ENCODE data around the gene NOC2L. TPM values are rescaled to one million over a fixed set of nuclear protein-coding genes. Genes with fewer than 3 reads are reported as not detected.

Gene NOC2L
- total RNA-seq, 2 donors from 2014 or later = 83.5 to 97.3 TPM

- H3K9me3 ChIP-seq (ENCODE audit: control insufficient read depth, low read length) = no peaks in the 10 kb centered on the region
- Mint-ChIP-seq H3K27me3 (ENCODE audit: insufficient read depth) (peaks cover 18% of the 10 kb centered on the region), H3K4me1 (peaks cover 5% of the 10 kb centered on the region), H3K9me3 (no peaks in the 10 kb centered on the region), H3K36me3 (ENCODE audit: low read depth) (peaks cover 9% of the 10 kb centered on the region), H3K27ac (no peak overlapping the region), H3K4me3 (peak overlapping the region; percentile 79)
- DNase-seq = no peak
- H3K4me3 ChIP-seq (ENCODE audit: low read length) = no peak overlapping the region
- TF ChIP-seq CTCF (conservative IDR thresholded peaks at IDR 0.05) = no peak
- 95 to 96% methylated on average over 44 to 57 of the region's 57 CpGs for WGBS, 2 experiments (ENCODE audit: insufficient coverage in 1 of 2, insufficient read length in 1 of 2)
- H3K9ac ChIP-seq (ENCODE audit: extremely low read depth, low read length, poor library complexity, severe bottlenecking) = no peak overlapping the region
- H3K36me3 ChIP-seq (ENCODE audit: control insufficient read depth, insufficient read depth, low read length) = no peaks in the 10 kb centered on the region
- peaks cover 27% of the 10 kb centered on the region for H3K27me3 ChIP-seq (ENCODE audit: control insufficient read depth, insufficient read depth, low read length, poor library complexity, severe bottlenecking)
- no peak overlapping the region for H3K27ac ChIP-seq (ENCODE audit: low read depth, low read length)
- no peaks in the 10 kb centered on the region for H3K4me1 ChIP-seq (ENCODE audit: control insufficient read depth, insufficient read depth, low read length)
Observed at GRCh38 chr1:962381-963300, 3.6 kb upstream of the NOC2L start.

GRCh38 chr1:961132-961669 lies 2.1 kb upstream of the NOC2L start:
- Mint-ChIP-seq H3K4me3 (peak overlapping the region; percentile 79), H3K9me3 (no peaks in the 10 kb centered on the region)
- H3K27me3 ChIP-seq (ENCODE audit: control insufficient read depth, insufficient read depth, low read length, poor library complexity, severe bottlenecking) = peaks cover 13% of the 10 kb centered on the region

More at GRCh38 chr1:961132-961669, 2.1 kb upstream of the NOC2L start:
- 37 to 41% methylated on average over 50 to 56 of the region's 56 CpGs for WGBS, 2 experiments (ENCODE audit: insufficient coverage in 1 of 2, insufficient read length in 1 of 2)
- Histone ChIP-seq H3K4me3 (ENCODE audit: low read length) (peak overlapping the region; percentile 58), H3K27ac (ENCODE audit: low read depth, low read length) (no peak overlapping the region), H3K36me3 (ENCODE audit: control insufficient read depth, insufficient read depth, low read length) (peaks cover 11% of the 10 kb centered on the region), H3K9me3 (ENCODE audit: control insufficient read depth, low read length) (no peaks in the 10 kb centered on the region), H3K9ac (ENCODE audit: extremely low read depth, low read length, poor library complexity, severe bottlenecking) (no peak overlapping the region), H3K4me1 (ENCODE audit: control insufficient read depth, insufficient read depth, low read length) (no peaks in the 10 kb centered on the region)
- H3K27me3 Mint-ChIP-seq (ENCODE audit: insufficient read depth) = peaks cover 11% of the 10 kb centered on the region
- peaks cover 16% of the 10 kb centered on the region for H3K36me3 Mint-ChIP-seq (ENCODE audit: low read depth)
- no peak overlapping the region for H3K27ac Mint-ChIP-seq
- peaks cover 8% of the 10 kb centered on the region for H3K4me1 Mint-ChIP-seq
- TF ChIP-seq CTCF (conservative IDR thresholded peaks at IDR 0.05) = no peak
- DNase-seq = peak; percentile 64
